HG03432 (cell line): ENCODE measurements around the gene SAP30BP.

Experiments
- ATAC-seq: cut with Tn5 transposase; IDR thresholded peaks from one replicate; pipeline ENCODE4 v1.9.1; 2021; ENCODE audit warnings: mild to moderate bottlenecking, moderate library complexity; ENCODE audit not compliant: unreplicated experiment

SAP30BP gene

GRCh38 chr17:75666959-75667790 lies at the start of gene SAP30BP, which contains the start of gene RECQL5:
Gene SAP30BP (plus strand): TSS chr17:75667338. CDS start chr17:75667373, 35 bp downstream.
Gene RECQL5 (minus strand): TSS chr17:75667154. CDS start chr17:75666557, 597 bp downstream.
- peak; percentile 71 for ATAC-seq

- no peak for ATAC-seq
These were observed 49.5 kb upstream of the SAP30BP start for GRCh38 chr17:75617675-75618074.

DNA sequence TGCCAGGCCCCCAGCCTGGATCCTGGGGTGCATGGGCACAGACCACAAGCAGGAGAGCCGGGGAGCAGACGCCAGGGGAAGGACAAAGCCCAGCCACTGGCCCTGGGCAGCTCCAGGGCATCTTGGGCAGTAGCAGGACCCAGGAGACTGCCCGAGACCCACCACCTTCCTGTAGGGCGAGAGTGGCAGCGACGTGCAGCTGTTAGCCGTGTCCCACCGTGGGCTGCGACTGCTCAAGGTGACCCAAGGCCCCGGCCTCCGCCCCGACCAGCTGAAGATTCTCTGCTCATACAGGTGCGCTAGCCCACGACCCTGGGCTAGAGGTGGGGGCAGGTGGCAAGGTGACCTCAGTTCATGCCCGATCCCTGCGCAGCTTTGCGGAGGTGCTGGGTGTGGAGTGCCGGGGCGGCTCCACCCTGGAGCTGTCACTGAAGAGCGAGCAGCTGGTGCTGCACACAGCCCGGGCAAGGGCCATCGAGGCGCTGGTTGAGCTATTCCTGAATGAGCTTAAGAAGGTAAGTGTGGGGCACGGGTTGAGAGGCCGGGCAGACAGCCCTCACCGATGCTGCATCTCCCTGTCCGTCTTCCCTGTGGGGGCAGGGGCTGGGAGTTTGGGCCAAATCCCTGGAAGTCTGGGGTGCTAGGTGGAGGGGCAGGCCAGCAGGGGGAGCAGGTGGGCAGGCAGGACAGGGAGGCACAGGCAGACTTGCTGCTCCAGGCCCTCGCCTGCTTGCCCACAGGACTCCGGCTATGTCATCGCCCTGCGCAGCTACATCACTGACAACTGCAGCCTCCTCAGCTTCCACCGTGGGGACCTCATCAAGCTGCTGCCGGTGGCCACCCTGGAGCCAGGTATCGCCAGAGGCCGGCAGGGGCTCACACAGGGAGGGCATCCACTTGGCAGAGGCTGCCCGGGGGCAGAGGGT lies 47.4 kb upstream of the SAP30BP start:
- no peak for ATAC-seq

GRCh38 chr17:75621489-75621888 lies 45.6 kb upstream of the SAP30BP start:
- no peak for ATAC-seq

DNA sequence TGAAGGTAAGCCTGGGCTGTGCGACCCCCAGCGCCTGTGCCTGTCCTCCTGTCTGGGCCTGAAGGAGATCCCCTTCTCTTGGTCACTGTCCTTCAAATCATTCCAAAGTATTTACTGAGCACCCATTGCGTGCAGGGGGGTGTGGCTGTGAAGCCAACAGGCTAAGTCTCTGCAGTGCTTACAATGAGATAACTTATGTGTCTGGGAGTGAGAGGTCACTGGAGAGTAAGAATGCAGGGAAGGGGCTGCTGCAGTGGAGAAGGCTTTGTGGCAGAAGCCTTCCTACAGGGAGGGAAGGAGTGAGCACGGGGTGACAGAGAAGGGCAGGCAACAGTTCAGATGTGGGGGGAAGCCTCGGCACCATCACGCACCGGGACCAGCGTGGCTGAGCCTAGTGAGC lies 45.1 kb upstream of the SAP30BP start:
- ATAC-seq = no peak

DNA sequence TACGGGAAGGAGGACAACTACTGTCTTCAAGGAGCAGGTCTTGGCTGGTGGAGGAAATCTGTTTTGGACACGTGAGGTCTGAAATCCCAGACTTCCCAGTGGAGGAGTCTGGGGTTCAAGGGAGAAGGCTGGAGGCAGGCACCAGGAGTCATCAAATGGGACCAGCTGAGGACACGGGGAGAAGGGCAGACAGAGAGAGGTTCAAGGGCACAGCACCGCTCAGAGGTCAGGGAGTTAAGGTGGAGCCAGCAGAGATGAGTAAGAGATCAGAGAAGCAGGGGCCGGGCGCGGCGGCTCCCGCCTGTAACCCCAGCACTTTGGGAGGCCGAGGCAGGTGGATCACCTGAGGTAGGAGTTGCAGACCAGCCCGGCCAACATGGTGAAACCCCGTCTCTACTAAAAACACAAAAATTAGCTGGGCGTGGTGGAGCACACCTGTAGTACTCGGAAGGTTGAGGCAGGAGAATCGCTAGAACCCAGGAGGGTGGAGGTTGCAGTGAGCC lies 44.3 kb upstream of the SAP30BP start:
- ATAC-seq = no peak

GRCh38 chr17:75623386-75623785 lies 43.8 kb upstream of the SAP30BP start:
- ATAC-seq = no peak

GRCh38 chr17:75624021-75624420 lies 43.1 kb upstream of the SAP30BP start:
- ATAC-seq = no peak

DNA sequence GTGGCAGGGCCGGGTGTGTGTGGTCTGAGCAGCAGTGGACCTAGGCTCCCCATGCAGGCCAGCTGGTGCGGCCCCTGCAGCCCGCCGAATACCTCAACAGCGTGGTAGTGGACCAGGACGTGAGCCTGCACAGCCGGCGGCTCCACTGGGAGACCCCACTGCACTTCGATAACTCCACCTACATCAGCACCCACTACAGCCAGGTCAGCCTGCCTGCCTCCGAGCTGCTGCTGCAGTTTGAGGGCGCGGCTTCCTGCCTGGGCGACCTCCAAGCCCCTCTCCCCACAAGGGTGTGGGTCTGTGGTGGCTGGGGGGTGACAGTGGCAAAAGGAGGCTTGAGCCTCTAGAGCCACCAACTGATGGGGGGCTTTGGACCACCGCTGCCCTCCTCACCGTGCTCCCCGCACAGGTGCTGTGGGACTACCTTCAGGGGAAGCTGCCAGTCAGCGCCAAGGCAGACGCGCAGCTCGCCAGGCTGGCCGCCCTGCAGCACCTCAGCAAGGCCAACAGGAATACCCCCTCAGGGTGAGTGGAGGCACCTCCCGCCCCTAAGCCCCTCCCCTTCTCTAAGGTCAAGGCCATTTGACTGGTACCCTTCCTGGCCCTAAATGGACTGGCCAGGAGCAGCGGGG lies 42.3 kb upstream of the SAP30BP start:
- no peak for ATAC-seq

DNA sequence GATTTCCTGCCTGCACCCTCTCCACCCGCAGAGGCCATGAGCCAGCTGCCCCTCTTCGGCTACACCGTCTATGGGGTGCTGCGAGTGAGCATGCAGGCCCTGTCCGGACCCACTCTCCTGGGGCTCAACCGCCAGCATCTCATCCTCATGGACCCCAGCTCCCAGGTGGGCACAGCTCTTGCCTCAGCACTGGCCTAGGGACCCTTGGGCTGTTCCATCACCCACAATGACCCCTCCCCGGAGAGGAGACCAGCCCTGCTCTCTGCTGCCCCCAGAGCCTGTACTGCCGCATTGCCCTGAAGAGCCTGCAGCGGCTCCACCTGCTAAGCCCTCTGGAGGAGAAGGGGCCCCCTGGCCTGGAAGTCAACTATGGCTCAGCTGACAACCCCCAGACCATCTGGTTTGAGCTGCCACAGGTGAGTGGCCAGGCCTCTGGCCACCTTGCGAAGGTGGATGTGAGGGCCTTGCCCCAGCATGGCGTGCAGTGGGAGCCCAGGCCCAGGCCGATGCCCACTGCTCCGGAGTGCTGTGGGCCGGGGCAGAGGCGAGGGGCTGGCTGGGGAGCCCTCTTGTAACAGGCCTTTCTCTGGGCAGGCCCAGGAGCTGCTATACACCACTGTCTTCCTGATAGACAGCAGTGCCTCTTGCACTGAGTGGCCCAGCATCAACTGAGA lies 41.2 kb upstream of the SAP30BP start:
- ATAC-seq = no peak

DNA sequence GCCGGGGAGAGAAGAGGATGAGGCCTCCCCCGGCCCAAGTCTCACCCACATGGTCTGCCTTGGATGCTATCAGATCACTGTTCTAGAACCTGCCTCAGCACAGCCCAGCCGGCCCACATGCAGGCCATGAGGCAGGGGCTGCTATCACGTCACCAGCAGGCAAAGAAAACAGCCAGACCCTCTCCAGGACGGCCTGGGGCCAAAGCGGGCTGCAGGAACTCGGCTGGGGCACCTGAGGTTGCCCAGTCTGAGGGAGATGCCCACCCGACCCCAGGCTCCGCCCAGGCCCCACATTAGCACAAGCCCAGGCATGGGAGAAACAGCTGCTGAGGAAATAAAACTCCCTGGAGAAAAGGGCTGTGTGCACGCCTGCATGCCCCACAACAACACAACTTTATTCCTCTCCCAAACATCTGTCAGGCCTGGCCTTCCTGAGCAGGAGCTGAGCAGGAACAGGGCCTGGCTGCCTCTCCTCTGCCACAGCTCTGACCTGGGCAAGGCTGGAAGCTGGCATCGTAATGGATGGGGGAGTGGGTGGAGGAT lies 40.6 kb upstream of the SAP30BP start:
- no peak for ATAC-seq

- no peak for ATAC-seq
These were observed 40.0 kb upstream of the SAP30BP start for GRCh38 chr17:75627094-75627493.

GRCh38 chr17:75628425-75628824 lies 38.7 kb upstream of the SAP30BP start:
- no peak for ATAC-seq

DNA sequence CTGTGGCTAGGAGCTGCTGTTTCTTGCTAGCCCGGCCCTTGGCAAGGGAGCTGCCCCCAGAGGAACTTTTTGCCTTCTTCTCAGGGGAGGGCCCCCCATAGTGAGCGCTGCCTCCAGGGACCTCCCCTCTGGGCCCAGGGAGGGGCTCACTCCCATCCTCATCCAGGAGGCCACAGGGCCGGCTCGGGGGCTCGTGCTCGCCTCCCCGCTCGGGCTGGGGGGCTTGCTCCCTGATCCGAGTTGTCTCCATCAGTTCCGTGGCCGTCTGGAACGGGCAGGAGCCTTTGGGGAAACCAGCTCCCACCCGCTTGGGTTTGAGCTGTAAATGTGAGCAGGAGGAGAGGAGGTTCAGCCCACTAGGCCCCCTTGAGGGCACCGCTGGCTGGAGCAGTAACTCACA lies 38.0 kb upstream of the SAP30BP start:
- no peak for ATAC-seq

GRCh38 chr17:75630071-75630917 lies 36.8 kb upstream of the SAP30BP start:
- ATAC-seq = no peak

GRCh38 chr17:75631353-75631752 lies 35.8 kb upstream of the SAP30BP start:
- ATAC-seq = no peak

GRCh38 chr17:75632428-75632827 lies 34.7 kb upstream of the SAP30BP start:
- no peak for ATAC-seq

GRCh38 chr17:75632863-75633485 lies 34.2 kb upstream of the SAP30BP start, which contains the start of gene SMIM5:
Gene SMIM5 (plus strand): TSS chr17:75633434. CDS start chr17:75640202, 6,768 bp downstream.
- ATAC-seq = peak; percentile 58
